GM20000 (cell line): ENCODE measurements around the gene ANTXR1.

Experiments used
- DNase-seq: peaks from one replicate; pipeline ENCODE4 v3.0.0; 2012; ENCODE audit warnings: low spot score
- CTCF ChIP-seq: IDR thresholded peaks from 2 replicates; pipeline ENCODE4 v1.5.1; 2012; ENCODE audit warnings: mild to moderate bottlenecking, control low read depth; ENCODE audit errors: extremely low read depth, missing control alignments

ANTXR1 gene

DNA sequence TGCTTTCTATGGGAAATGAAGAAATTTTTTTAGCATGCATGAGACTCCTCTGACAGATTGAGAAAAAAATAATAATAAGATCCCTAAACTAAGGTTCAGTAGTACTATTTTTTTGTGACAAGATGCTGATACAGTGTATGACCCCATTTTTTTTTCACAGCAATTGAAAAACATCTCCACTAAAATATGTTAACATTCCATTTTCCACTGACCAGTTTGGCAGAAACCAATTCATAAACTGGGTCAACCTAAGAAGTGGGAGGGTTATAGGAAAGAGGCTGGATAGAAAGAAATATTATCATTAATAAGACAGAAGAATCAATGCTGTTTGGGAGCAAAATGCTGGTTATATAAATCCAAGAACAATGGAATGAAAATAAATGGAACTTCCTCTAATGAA lies 182.7 kb downstream of the ANTXR1 start:
- no peak for DNase-seq
- TF ChIP-seq CTCF = no peak

DNA sequence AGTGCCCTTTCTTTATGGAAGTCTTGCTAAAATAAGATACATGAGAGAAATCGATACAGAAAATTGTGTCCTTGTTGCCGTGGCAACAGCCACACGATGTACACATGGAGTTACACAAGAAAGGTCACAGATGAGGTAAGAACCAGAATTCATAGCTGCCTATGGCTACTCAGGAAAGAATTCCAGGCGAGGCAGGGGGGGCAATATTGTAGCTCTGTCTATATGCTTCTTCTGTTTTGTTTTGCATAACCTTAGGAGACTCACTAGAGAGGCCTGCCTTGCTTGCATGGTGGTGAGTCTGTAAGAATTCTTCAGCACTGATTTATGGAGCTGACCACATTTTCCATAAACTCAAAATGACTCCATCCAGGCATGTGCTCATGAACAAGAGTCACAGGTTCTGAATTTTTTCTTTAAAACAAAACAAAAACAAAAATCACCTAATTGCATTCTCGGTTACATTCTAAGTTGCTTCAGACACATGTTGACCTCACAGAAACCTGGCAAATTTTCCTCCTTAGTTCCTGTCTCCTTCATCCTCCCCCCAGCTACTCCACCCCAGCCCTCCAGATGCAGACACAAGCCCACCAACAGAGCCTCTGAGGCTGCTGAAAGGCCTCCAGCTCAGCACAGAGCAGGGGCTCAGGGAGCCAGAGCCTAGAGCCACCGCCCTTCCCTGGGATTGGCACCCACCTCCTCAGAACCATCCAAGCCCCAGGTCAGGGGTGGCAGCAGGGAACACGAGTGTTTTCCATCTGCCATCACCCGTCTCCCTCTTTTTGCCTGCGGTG lies 183.5 kb downstream of the ANTXR1 start:
- TF ChIP-seq CTCF = no peak
- DNase-seq = no peak

DNA sequence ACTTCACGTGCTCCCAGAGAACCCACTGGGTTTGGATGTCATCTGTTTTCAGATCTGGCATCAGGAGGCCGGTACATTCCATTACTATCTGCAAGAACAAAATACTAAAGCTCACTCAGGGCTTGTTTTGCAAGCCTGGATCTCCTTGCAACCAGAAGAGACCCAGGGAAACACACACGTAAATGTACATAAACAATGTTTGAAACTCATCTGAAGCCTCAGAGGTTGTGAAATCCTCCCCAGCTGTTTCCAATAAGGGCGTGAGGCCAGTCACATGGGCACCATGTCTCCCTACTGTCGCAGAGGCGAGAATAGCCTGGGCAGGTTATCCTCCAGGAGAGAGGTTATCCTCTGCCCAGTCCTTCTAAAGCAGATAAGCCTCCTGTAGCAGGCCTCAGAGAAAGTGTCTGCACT lies 187.1 kb downstream of the ANTXR1 start:
- no peak for DNase-seq
- no peak for TF ChIP-seq CTCF

DNA sequence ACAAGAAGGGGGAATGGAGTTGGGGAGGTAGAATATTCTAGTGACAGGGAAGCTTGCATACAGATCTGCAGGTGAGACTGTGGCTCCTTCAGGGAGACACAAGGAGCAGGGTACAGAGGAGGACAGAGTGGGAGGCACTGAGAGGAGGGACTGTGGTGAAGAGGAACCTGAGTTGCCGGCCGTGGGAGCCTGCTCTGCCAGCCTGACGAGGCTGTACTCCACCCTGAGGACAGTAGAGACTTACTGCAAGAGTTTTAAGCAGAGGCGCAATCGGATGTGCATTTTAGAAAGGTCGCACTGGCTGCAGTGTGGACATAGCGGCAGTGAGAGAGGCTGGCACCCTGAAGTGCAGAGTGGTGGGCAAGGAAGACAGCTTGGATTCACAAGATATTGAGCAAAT lies 188.3 kb downstream of the ANTXR1 start:
- DNase-seq = no peak
- no peak for TF ChIP-seq CTCF

GRCh38 chr2:69202327-69202726 lies 189.3 kb downstream of the ANTXR1 start:
- no peak for DNase-seq

GRCh38 chr2:69203166-69203985 lies 190.4 kb downstream of the ANTXR1 start:
- DNase-seq = no peak

More at GRCh38 chr2:69202327-69202726, 189.3 kb downstream of the ANTXR1 start:
- no peak for TF ChIP-seq CTCF

More at GRCh38 chr2:69203166-69203985, 190.4 kb downstream of the ANTXR1 start:
- no peak for TF ChIP-seq CTCF
